Measurements from ENCODE around the gene ATP10A. TPM values are rescaled to one million over a fixed set of nuclear protein-coding genes. Genes with fewer than 3 reads are reported as not detected.

The ATP10A gene
- total RNA-seq, 6 experiments from 2014 or later: 31.0 to 39.5 (median 33.9) TPM

GRCh38 chr15:25655207-25655948 is 207.7 kb downstream of the ATP10A start:
- no peak overlapping the region for H3K4me3 Mint-ChIP-seq
- DNase-seq: no peak
- peaks cover 31% of the 10 kb centered on the region for H3K27me3 Mint-ChIP-seq (ENCODE audit: insufficient read depth)
- no peaks in the 10 kb centered on the region; the same call in 1 of the 2 replicates for H3K9me3 Mint-ChIP-seq
- no peak overlapping the region for H3K27ac Mint-ChIP-seq
- no peaks in the 10 kb centered on the region for H3K36me3 Mint-ChIP-seq (ENCODE audit: low read depth)
- no peak for TF ChIP-seq CTCF (IDR thresholded peaks at IDR 0.05)
- H3K4me1 Mint-ChIP-seq (ENCODE audit: low read depth): no peaks in the 10 kb centered on the region

GRCh38 chr15:25653371-25653770 is 209.8 kb downstream of the ATP10A start:
- Mint-ChIP-seq H3K27ac (no peak overlapping the region), H3K9me3 (no peaks in the 10 kb centered on the region; the same call in 1 of the 2 replicates), H3K27me3 (ENCODE audit: insufficient read depth) (peaks cover 22% of the 10 kb centered on the region), H3K36me3 (ENCODE audit: low read depth) (no peaks in the 10 kb centered on the region), H3K4me1 (ENCODE audit: low read depth) (no peaks in the 10 kb centered on the region), H3K4me3 (no peak overlapping the region)
- no peak for DNase-seq
- TF ChIP-seq CTCF (IDR thresholded peaks at IDR 0.05): no peak

GRCh38 chr15:25652704-25653103 is 210.4 kb downstream of the ATP10A start:
- DNase-seq: no peak
- H3K4me3 Mint-ChIP-seq: no peak overlapping the region
- H3K27ac Mint-ChIP-seq: no peak overlapping the region
- peaks cover 19% of the 10 kb centered on the region for H3K27me3 Mint-ChIP-seq (ENCODE audit: insufficient read depth)
- TF ChIP-seq CTCF (IDR thresholded peaks at IDR 0.05): no peak
- no peaks in the 10 kb centered on the region for H3K4me1 Mint-ChIP-seq (ENCODE audit: low read depth)
- H3K9me3 Mint-ChIP-seq: no peaks in the 10 kb centered on the region
- no peaks in the 10 kb centered on the region for H3K36me3 Mint-ChIP-seq (ENCODE audit: low read depth)

- H3K4me1 Mint-ChIP-seq (ENCODE audit: low read depth): no peaks in the 10 kb centered on the region; the same call in 1 of the 2 replicates
- no peak overlapping the region for H3K4me3 Mint-ChIP-seq
- DNase-seq: no peak
- no peak overlapping the region for H3K27ac Mint-ChIP-seq
- TF ChIP-seq CTCF (IDR thresholded peaks at IDR 0.05): no peak
- peaks cover 12% of the 10 kb centered on the region for H3K27me3 Mint-ChIP-seq (ENCODE audit: insufficient read depth)
- H3K9me3 Mint-ChIP-seq: no peaks in the 10 kb centered on the region
- H3K36me3 Mint-ChIP-seq (ENCODE audit: low read depth): no peaks in the 10 kb centered on the region
Measured at GRCh38 chr15:25649390-25649789, 213.7 kb downstream of the ATP10A start.

- no peaks in the 10 kb centered on the region for H3K36me3 Mint-ChIP-seq (ENCODE audit: low read depth)
- no peaks in the 10 kb centered on the region for H3K9me3 Mint-ChIP-seq
Measured at GRCh38 chr15:25643120-25643519, 220.0 kb downstream of the ATP10A start.

More at GRCh38 chr15:25643120-25643519, 220.0 kb downstream of the ATP10A start:
- Mint-ChIP-seq H3K27ac (no peak overlapping the region), H3K27me3 (ENCODE audit: insufficient read depth) (peaks cover 11% of the 10 kb centered on the region), H3K4me3 (no peak overlapping the region), H3K4me1 (ENCODE audit: low read depth) (peaks cover 11% of the 10 kb centered on the region)
- no peak for DNase-seq
- no peak for TF ChIP-seq CTCF (IDR thresholded peaks at IDR 0.05)
